ENCODE results near the gene RELL1.

DNA sequence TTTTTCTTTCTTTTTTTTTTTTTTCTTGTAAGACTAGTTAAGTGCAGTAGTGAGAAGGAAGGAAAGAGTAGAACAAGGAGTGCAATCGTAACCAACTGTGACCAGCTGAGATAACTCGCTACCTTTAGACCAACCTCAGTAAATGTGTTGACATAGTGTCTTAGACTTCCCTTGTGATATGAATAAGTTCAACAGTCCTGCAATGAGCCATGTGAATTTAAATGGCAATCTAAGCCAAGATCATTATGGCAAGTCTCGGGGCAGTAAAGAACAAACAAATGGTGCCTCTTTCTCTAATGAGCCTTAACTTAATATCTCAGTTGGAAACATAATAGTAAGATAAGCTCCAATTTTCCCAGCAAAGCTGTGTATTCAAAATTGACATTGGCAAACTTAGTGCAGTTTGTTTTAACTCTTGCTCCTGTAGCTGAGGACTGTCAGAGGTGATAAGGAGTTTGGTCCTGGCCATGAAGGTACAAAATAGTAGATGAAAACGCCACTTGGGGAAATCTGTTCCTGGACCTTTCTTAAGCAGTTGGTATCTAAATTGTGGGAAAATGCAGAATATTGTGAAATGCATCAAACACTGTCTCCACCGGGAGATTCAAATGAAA lies 13.8 kb upstream of the RELL1 start:
- TF ChIP-seq, protein P1, sequence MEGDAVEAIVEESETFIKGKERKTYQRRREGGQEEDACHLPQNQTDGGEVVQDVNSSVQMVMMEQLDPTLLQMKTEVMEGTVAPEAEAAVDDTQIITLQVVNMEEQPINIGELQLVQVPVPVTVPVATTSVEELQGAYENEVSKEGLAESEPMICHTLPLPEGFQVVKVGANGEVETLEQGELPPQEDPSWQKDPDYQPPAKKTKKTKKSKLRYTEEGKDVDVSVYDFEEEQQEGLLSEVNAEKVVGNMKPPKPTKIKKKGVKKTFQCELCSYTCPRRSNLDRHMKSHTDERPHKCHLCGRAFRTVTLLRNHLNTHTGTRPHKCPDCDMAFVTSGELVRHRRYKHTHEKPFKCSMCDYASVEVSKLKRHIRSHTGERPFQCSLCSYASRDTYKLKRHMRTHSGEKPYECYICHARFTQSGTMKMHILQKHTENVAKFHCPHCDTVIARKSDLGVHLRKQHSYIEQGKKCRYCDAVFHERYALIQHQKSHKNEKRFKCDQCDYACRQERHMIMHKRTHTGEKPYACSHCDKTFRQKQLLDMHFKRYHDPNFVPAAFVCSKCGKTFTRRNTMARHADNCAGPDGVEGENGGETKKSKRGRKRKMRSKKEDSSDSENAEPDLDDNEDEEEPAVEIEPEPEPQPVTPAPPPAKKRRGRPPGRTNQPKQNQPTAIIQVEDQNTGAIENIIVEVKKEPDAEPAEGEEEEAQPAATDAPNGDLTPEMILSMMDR (IDR thresholded peaks at IDR 0.05), result no peak
- no peak for TF ChIP-seq EZH2 (IDR thresholded peaks at IDR 0.05; ENCODE audit: borderline replicate concordance, insufficient read depth, low read depth, low read length, poor library complexity, severe bottlenecking)

Data from B cell (primary cell).